Measurements from ENCODE around the gene LAMTOR4. TPM values are rescaled to one million over a fixed set of nuclear protein-coding genes. Genes with fewer than 3 reads are reported as not detected.

LAMTOR4 gene
- polyA plus RNA-seq, 6 donors from 2014 or later: 407 to 579 (median 480) TPM

GRCh38 chr7:100152404-100152803, 3.7 kb downstream of the LAMTOR4 start:
- H3K4me1 Mint-ChIP-seq: peaks cover 39 to 78% (median 69%) of the 10 kb centered on the region in 3 donors

GRCh38 chr7:100152937-100153666, 4.4 kb downstream of the LAMTOR4 start:
- H3K36me3 Mint-ChIP-seq: peaks cover 5 to 8% of the 10 kb centered on the region in 2 donors
- H3K27ac Mint-ChIP-seq: peak overlapping the region in 3 of 6 donors; percentile 59 to 69 (median 64)
- peak overlapping the region in 4 of 8 donors; percentile 16 to 71 (median 44) for H3K4me3 Mint-ChIP-seq

More at GRCh38 chr7:100152404-100152803, 3.7 kb downstream of the LAMTOR4 start:
- peak overlapping the region in 5 of 6 donors; percentile 30 to 92 (median 73) for H3K27ac Mint-ChIP-seq
- peak overlapping the region in 7 of 8 donors; percentile 43 to 81 (median 71) for H3K4me3 Mint-ChIP-seq
- no peaks in the 10 kb centered on the region for H3K27me3 Mint-ChIP-seq
- H3K9me3 Mint-ChIP-seq: no peaks in the 10 kb centered on the region
- DNase-seq: peak; percentile 45
- peaks cover 5 to 8% of the 10 kb centered on the region in 2 donors for H3K36me3 Mint-ChIP-seq
- ATAC-seq (ENCODE audit: low read depth in 2 of 2): no peak

DNA sequence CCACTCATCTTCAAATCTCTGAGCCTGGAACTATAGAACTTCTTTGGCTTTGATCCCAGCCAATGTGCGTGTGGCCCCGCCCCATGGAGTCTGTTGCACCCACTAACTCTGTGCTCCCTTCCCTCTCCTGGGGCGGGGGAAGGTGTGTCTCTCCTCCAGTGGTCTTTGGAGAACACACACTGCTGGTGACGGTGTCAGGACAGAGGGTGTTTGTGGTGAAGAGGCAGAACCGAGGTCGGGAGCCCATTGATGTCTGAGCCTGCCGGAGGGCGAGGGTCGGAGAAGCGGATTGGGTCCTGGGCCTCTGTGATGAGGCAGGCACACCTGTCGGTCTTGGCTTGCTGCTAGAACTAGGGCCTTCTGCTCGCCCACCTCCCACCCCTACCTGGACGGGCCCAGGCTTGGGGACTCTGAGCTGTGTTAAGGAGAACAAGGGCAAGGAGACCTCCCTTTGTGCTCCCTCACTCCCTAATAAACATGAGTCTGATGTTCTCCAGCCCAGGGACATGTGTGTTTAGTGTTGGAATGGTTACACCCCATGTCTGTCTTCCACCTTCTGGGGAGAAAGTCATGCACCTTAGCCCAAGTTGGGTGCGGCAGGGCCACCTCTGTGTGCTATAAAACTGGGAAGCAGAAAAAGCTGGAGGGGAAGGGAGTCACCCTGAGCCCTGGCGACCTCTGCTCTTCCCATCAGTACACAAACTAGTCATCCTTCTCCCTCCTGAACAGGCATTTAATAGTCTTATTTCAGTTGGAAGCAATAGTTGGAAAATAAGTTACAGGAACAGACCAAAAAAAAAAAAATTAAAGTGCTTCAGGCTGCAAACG, 5.2 kb downstream of the LAMTOR4 start:
- peak overlapping the region in 4 of 6 donors; percentile 47 to 87 (median 64) for H3K27ac Mint-ChIP-seq
- peaks cover 5 to 8% of the 10 kb centered on the region in 2 donors for H3K36me3 Mint-ChIP-seq
- no peaks in the 10 kb centered on the region for H3K9me3 Mint-ChIP-seq
- ATAC-seq (ENCODE audit: low read depth in 2 of 2) (no peak), DNase-seq (no peak)
- H3K4me3 Mint-ChIP-seq: peak overlapping the region in 4 of 8 donors; percentile 16 to 62 (median 30)
- no peaks in the 10 kb centered on the region for H3K27me3 Mint-ChIP-seq
- H3K4me1 Mint-ChIP-seq: peaks cover 35 to 78% (median 71%) of the 10 kb centered on the region in 3 donors

More at GRCh38 chr7:100152937-100153666, 4.4 kb downstream of the LAMTOR4 start:
- Mint-ChIP-seq H3K9me3 (no peaks in the 10 kb centered on the region), H3K4me1 (peaks cover 43 to 82% (median 74%) of the 10 kb centered on the region in 3 donors), H3K27me3 (no peaks in the 10 kb centered on the region)
- DNase-seq: no peak
- ATAC-seq (ENCODE audit: low read depth in 2 of 2): no peak

- ATAC-seq (ENCODE audit: low read depth in 2 of 2) (no peak), DNase-seq (no peak)
- Mint-ChIP-seq H3K4me1 (peaks cover 34 to 79% (median 75%) of the 10 kb centered on the region in 3 donors), H3K27ac (no peak overlapping the region), H3K4me3 (peak overlapping the region in 4 of 8 donors; percentile 12 to 91 (median 52)), H3K27me3 (no peaks in the 10 kb centered on the region), H3K9me3 (no peaks in the 10 kb centered on the region), H3K36me3 (peaks cover 5 to 8% of the 10 kb centered on the region in 2 donors)
Observed at GRCh38 chr7:100154651-100155491, 6.2 kb downstream of the LAMTOR4 start.

DNA sequence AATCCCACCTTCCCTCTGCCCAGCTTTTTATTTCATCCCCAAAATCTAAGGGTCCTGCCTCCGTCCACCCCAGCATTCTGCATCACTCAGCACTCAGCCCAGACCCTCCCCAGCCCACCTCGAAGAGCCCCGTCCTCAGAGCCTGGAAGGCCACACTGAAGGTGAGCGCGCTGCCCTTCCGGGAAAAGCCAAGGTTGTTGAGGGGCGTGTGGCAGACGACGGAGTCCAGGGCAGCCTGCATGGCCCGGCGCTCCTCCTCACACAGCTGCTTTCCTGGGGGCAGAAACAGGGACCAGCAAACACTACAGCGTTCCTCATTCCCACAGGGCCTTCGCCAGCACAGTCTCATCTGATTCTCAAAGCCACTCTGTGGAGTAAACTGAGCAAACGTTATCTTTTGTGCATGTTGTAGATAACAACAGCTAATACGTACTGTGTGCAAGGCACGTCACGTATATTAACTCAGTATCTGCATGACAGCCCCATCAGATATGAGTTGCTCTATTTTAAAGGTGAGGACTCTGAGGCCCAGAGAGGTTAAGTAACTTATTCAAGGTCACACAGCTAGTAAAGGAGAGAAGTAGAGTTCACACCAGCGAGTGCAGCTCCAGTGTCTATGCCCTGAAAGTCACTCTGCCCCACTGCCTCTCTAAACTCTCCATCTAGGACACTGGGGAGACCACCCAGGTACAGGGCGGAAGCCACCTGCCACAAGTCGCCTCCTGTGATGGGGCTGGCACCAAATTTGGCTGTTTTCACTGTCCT, 7.0 kb downstream of the LAMTOR4 start:
- Mint-ChIP-seq H3K36me3 (peaks cover 5 to 8% of the 10 kb centered on the region in 2 donors), H3K4me1 (peaks cover 26 to 71% (median 66%) of the 10 kb centered on the region in 3 donors)
- DNase-seq: no peak

DNA sequence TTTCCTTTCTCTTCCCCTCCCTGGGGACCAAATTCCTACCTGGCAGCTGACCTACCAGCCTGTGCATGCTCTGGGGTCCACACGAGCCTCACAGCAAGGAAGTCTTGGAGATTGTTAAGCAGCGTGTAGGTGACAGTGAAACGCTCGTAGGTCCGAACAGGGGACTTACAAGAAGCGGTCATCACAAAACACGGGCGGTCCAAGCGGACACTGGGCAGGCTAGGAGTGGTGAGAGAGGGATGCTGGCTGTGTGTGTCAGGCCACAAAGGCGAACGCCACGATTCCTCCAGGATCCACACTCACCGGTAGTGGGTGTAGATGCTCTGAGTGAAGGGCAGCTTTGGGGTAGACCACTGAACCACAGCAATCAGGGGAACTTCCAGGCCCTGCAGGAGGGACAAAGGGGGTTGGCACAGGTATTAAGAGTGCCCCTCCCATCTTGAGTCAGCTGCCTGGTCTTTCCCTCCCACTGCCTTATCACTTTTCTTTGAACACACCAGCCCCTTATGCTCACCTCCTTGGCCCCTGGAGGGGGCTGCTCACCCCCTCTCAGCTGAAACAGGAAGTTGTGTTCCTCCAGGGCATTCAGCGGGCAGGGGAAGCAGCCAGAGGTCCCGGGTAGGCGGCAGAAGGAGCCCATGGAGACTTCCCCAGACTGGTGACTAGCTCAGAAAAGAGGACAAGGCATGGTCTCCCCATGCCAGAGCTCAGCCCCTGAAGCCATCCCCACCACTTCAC, 7.8 kb downstream of the LAMTOR4 start:
- Mint-ChIP-seq H3K27ac (peak overlapping the region; percentile 76 to 95 (median 90)), H3K36me3 (peaks cover 5 to 8% of the 10 kb centered on the region in 2 donors), H3K4me3 (peak overlapping the region; percentile 78 to 92 (median 88)), H3K9me3 (no peaks in the 10 kb centered on the region), H3K4me1 (peaks cover 26 to 70% (median 64%) of the 10 kb centered on the region in 3 donors), H3K27me3 (no peaks in the 10 kb centered on the region)
- ATAC-seq (ENCODE audit: low read depth in 2 of 2) (peak; percentile 35 to 51), DNase-seq (no peak)

More for the DNA sequence above, 7.0 kb downstream of the LAMTOR4 start:
- no peaks in the 10 kb centered on the region for H3K9me3 Mint-ChIP-seq
- H3K4me3 Mint-ChIP-seq: peak overlapping the region in 7 of 8 donors; percentile 12 to 92 (median 78)
- H3K27ac Mint-ChIP-seq: peak overlapping the region in 2 of 6 donors; percentile 79 to 90
- ATAC-seq (ENCODE audit: low read depth in 2 of 2): no peak
- no peaks in the 10 kb centered on the region for H3K27me3 Mint-ChIP-seq

GRCh38 chr7:100157069-100157333, 8.3 kb downstream of the LAMTOR4 start:
- peak overlapping the region; percentile 76 to 95 (median 90) for H3K27ac Mint-ChIP-seq

GRCh38 chr7:100157334-100158228, 8.9 kb downstream of the LAMTOR4 start:
- peak overlapping the region; percentile 66 to 95 (median 89) for H3K27ac Mint-ChIP-seq
- ATAC-seq (ENCODE audit: low read depth in 2 of 2) (no peak), DNase-seq (no peak)
- H3K9me3 Mint-ChIP-seq: no peaks in the 10 kb centered on the region
- H3K4me1 Mint-ChIP-seq: peaks cover 20 to 60% (median 54%) of the 10 kb centered on the region in 3 donors
- H3K36me3 Mint-ChIP-seq: peaks cover under 1 to 3% of the 10 kb centered on the region in 2 donors
- no peaks in the 10 kb centered on the region for H3K27me3 Mint-ChIP-seq
- H3K4me3 Mint-ChIP-seq: peak overlapping the region; percentile 78 to 92 (median 88)

More at GRCh38 chr7:100157069-100157333, 8.3 kb downstream of the LAMTOR4 start:
- DNase-seq (no peak), ATAC-seq (ENCODE audit: low read depth in 2 of 2) (no peak)
- Mint-ChIP-seq H3K36me3 (peaks cover 5 to 8% of the 10 kb centered on the region in 2 donors), H3K4me1 (peaks cover 26 to 65% (median 59%) of the 10 kb centered on the region in 3 donors), H3K27me3 (no peaks in the 10 kb centered on the region), H3K9me3 (no peaks in the 10 kb centered on the region), H3K4me3 (peak overlapping the region; percentile 78 to 92 (median 88))

GRCh38 chr7:100158229-100159098, 9.7 kb downstream of the LAMTOR4 start, which contains the start of gene TRAPPC14:
TSS of gene TRAPPC14 (minus strand) at chr7:100158723. CDS start at chr7:100158499, 224 bp downstream.
- H3K27me3 Mint-ChIP-seq: no peaks in the 10 kb centered on the region
- no peaks in the 10 kb centered on the region for H3K36me3 Mint-ChIP-seq
- DNase-seq (peak; percentile 93), ATAC-seq (ENCODE audit: low read depth in 2 of 2) (peak; percentile 91 to 93)
- H3K4me3 Mint-ChIP-seq: peak within 1 kb of the TSS; percentile 78 to 93 (median 90)
- H3K9me3 Mint-ChIP-seq: no peaks in the 10 kb centered on the region
- H3K27ac Mint-ChIP-seq: peak within 1 kb of the TSS; percentile 66 to 94 (median 89)
- H3K4me1 Mint-ChIP-seq: peaks cover 18 to 58% (median 54%) of the 10 kb centered on the region in 3 donors

- peaks cover 16 to 54% (median 49%) of the 10 kb centered on the region in 3 donors for H3K4me1 Mint-ChIP-seq
- H3K36me3 Mint-ChIP-seq: no peaks in the 10 kb centered on the region
- H3K4me3 Mint-ChIP-seq: peak overlapping the region; percentile 78 to 93 (median 90)
- H3K9me3 Mint-ChIP-seq: no peaks in the 10 kb centered on the region
- H3K27me3 Mint-ChIP-seq: no peaks in the 10 kb centered on the region
- DNase-seq (no peak), ATAC-seq (ENCODE audit: low read depth in 2 of 2) (no peak)
- peak overlapping the region; percentile 11 to 94 (median 81) for H3K27ac Mint-ChIP-seq
Observed at GRCh38 chr7:100159099-100159623, 10.4 kb downstream of the LAMTOR4 start.

All from naive B cell (primary cell).